BJ (cell line): ENCODE data around the gene RALGDS. TPM values are rescaled to one million over a fixed set of nuclear protein-coding genes. Genes with fewer than 3 reads are reported as not detected.
"Not testable (repeated sequence)": the region's sequence is repeated elsewhere in the genome, so short reads cannot be mapped to it uniquely, and the experiment has no call there.

ENCODE experiments used
- CTCF ChIA-PET: fragments of 350-600 bp; formaldehyde crosslinking; extraction: SDS; loops from one replicate; lab custom pipeline; 2021; ENCODE audit warnings: antibody characterized with exemption, inconsistent platforms; lab: Yijun Ruan, JAX
- POLR2A ChIA-PET: fragments of 300-600 bp; sonication (Branson Sonifier 250); formaldehyde crosslinking; extraction: SDS; loops from one replicate; lab custom pipeline; 2021; ENCODE audit warnings: antibody characterized with exemption; lab: Charles Lee
- DNase-seq: peaks from one replicate; pipeline ENCODE4 v3.0.0-alpha.2; 2011; ENCODE audit warnings: low read depth
- H3K27me3 ChIP-seq: 2 replicates; pipeline ENCODE4 v1.6.0; 2011; ENCODE audit warnings: low read length; ENCODE audit not compliant: control insufficient read depth, insufficient read depth
- H3K36me3 ChIP-seq: 2 replicates; pipeline ENCODE4 v1.5.1; 2011; ENCODE audit warnings: low read length; ENCODE audit not compliant: control insufficient read depth, insufficient read depth
- H3K4me3 ChIP-seq: 2 replicates; pipeline ENCODE4 v1.5.1; 2011; ENCODE audit warnings: low read depth, mild to moderate bottlenecking, control low read depth, low read length
- CTCF ChIP-seq: IDR thresholded peaks from 2 replicates; pipeline ENCODE4 v1.5.1; 2011; ENCODE audit warnings: low read depth, mild to moderate bottlenecking, control low read depth, inconsistent platforms, low read length, moderate library complexity; ENCODE audit not compliant: insufficient read depth
- polyA plus RNA-seq: library from polyadenylated mRNA; depleted of rRNA; stranded (reverse); fragments of >200 nt; gene quantifications from 2 replicates; pipeline ENCODE4 v1.2.3, GENCODE V29; 2011

RALGDS gene
- polyA plus RNA-seq, 1 experiment, result 25.1 TPM

GRCh38 chr9:133099726-133100505 is 21.1 kb downstream of the RALGDS start:
- Histone ChIP-seq H3K36me3 (peaks cover 42% of the 10 kb centered on the region), H3K4me3 (no peak overlapping the region), H3K27me3 (no peaks in the 10 kb centered on the region)
- ChIA-PET POLR2A (no interaction called here), CTCF (interaction anchor here (5.0 to 25.9 kb wide), 3 partner anchors 15 to 48 kb away, joined by 45 to 505 read pairs (median 74); no protein-coding TSS in a partner anchor)
- no peak for DNase-seq
- no peak for TF ChIP-seq CTCF

- CTCF ChIA-PET, result interaction anchor here (6.2 to 25.9 kb wide), 2 partner anchors 21 to 49 kb away, joined by 45 to 505 read pairs; no protein-coding TSS in a partner anchor
- Histone ChIP-seq H3K4me3 (no peak overlapping the region), H3K27me3 (no peaks in the 10 kb centered on the region), H3K36me3 (peaks cover 39% of the 10 kb centered on the region)
- no peak for DNase-seq
- POLR2A ChIA-PET, result no interaction called here
- no peak for TF ChIP-seq CTCF
Measured at GRCh38 chr9:133098871-133099270, 22.2 kb downstream of the RALGDS start.

GRCh38 chr9:133098104-133098754 is 22.8 kb downstream of the RALGDS start:
- ChIA-PET CTCF (interaction anchor here (25.9 kb wide), 1 partner anchor 50 kb away, joined by 505 read pairs; no protein-coding TSS in a partner anchor), POLR2A (no interaction called here)
- no peak overlapping the region for H3K4me3 ChIP-seq
- no peaks in the 10 kb centered on the region for H3K27me3 ChIP-seq
- no peak for TF ChIP-seq CTCF
- no peak for DNase-seq
- peaks cover 35% of the 10 kb centered on the region for H3K36me3 ChIP-seq

DNA sequence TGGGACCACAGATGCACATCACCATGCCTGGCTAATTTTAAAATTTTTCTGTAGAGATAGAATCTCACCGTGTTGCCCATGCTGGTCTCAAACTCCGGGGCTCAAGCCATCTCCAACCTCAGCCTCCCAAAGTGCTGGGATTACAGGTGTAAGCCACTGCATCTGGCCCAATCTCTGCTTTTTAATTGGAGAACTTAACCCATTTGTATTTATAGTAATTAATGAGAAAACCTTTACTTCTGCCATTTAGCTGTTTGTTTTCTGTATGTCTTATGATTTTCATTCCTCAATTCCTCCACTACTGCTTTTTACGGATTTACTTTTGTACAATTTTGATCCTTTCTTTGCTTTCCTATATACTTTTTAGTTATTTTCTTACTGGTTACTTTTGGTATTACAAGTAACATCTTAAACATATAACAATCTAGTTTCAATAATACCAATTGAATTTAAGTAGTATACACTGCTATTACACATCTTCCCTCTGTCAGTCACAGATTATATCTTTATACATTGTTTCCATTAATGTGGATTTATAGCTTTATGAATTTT is 26.1 kb downstream of the RALGDS start:
- peaks cover 13% of the 10 kb centered on the region for H3K36me3 ChIP-seq
- CTCF ChIA-PET, result interaction anchor here (0.7 to 3.1 kb wide), 6 partner anchors 16 to 53 kb away, joined by 3 to 17 read pairs (median 4); no protein-coding TSS in a partner anchor
- no peak for DNase-seq

DNA sequence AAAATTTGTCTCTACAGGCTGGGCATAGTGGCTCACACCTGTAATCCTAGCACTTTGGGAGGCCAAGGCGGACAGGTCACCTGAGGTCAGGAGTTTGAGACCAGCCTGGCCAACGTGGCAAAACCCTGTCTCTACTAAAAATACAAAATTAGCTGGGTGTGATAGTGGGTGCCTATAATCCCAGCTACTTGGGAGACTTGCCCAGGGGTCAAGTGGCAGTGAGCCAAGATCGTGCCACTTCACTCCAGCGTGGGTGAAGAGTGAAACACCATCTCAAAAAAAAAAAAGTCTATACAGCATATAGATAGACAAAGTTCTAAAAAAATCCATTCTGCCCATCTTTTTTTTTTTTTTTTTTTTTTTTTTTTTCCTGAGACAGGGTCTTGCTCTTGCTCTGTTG is 26.7 kb downstream of the RALGDS start:
- CTCF ChIA-PET, result interaction anchor here (0.7 to 3.1 kb wide), 6 partner anchors 15 to 54 kb away, joined by 3 to 17 read pairs (median 4); no protein-coding TSS in a partner anchor
- POLR2A ChIA-PET, result not testable (repeated sequence)

More for the DNA sequence above, 26.1 kb downstream of the RALGDS start:
- POLR2A ChIA-PET, result no interaction called here
- H3K4me3 ChIP-seq, result no peak overlapping the region
- no peak for TF ChIP-seq CTCF
- H3K27me3 ChIP-seq, result no peaks in the 10 kb centered on the region

More for the DNA sequence above, 26.7 kb downstream of the RALGDS start:
- not testable (repeated sequence) for H3K27me3 ChIP-seq, DNase-seq, H3K4me3 ChIP-seq
- peaks cover 11% of the 10 kb centered on the region for H3K36me3 ChIP-seq
